AG04449 (cell line): ENCODE data around the gene ATP2B1.
A peak's percentile ranks its signal among the peaks of the same experiment; 100 is the strongest.

Experiments used
- CTCF ChIA-PET: fragments of 350-600 bp; formaldehyde crosslinking; extraction: SDS; loops from one replicate; lab custom pipeline; 2021; ENCODE audit warnings: antibody characterized with exemption; lab: Yijun Ruan, JAX
- POLR2A ChIA-PET: fragments of 400-600, 350-600 bp; formaldehyde crosslinking; extraction: SDS; loops from one replicate; lab custom pipeline; 2020; ENCODE audit warnings: antibody characterized with exemption, inconsistent platforms; lab: Yijun Ruan, JAX
- DNase-seq: peaks from one replicate; pipeline ENCODE4 v3.0.0-alpha.2; 2010; ENCODE audit warnings: low read depth, low spot score
- H3K4me3 ChIP-seq: 2 replicates; pipeline ENCODE4 v1.5.1; 2011; ENCODE audit warnings: low read depth, mild to moderate bottlenecking, control low read depth, low read length
- TF ChIP-seq, protein P1 (sequence below): IDR thresholded peaks from one replicate; pipeline ENCODE4 v1.5.1; 2011; ENCODE audit warnings: mild to moderate bottlenecking, moderate library complexity, low read length, control low read depth, inconsistent platforms; ENCODE audit not compliant: insufficient read depth; ENCODE audit errors: missing control alignments

ATP2B1 gene

GRCh38 chr12:89733579-89734201, 25.1 kb upstream of the ATP2B1 start:
- TF ChIP-seq, protein P1, sequence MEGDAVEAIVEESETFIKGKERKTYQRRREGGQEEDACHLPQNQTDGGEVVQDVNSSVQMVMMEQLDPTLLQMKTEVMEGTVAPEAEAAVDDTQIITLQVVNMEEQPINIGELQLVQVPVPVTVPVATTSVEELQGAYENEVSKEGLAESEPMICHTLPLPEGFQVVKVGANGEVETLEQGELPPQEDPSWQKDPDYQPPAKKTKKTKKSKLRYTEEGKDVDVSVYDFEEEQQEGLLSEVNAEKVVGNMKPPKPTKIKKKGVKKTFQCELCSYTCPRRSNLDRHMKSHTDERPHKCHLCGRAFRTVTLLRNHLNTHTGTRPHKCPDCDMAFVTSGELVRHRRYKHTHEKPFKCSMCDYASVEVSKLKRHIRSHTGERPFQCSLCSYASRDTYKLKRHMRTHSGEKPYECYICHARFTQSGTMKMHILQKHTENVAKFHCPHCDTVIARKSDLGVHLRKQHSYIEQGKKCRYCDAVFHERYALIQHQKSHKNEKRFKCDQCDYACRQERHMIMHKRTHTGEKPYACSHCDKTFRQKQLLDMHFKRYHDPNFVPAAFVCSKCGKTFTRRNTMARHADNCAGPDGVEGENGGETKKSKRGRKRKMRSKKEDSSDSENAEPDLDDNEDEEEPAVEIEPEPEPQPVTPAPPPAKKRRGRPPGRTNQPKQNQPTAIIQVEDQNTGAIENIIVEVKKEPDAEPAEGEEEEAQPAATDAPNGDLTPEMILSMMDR = no peak
- H3K4me3 ChIP-seq = no peak overlapping the region
- peak; percentile 84 for DNase-seq
- CTCF ChIA-PET = no interaction called here
- POLR2A ChIA-PET = interaction anchor here (0.8 to 2.7 kb wide), 4 partner anchors 23 to 358 kb away, joined by 3 to 17 read pairs (median 4); partner anchors contain the start of gene ATP2B1

GRCh38 chr12:89732522-89732921, 23.9 kb upstream of the ATP2B1 start:
- no peak for DNase-seq
- POLR2A ChIA-PET = interaction anchor here (2.7 kb wide), 1 partner anchor 23 kb away, joined by 17 read pairs; the partner anchor contains the start of gene ATP2B1
- H3K4me3 ChIP-seq = no peak overlapping the region
- CTCF ChIA-PET = no interaction called here
- TF ChIP-seq, protein P1 = no peak

DNA sequence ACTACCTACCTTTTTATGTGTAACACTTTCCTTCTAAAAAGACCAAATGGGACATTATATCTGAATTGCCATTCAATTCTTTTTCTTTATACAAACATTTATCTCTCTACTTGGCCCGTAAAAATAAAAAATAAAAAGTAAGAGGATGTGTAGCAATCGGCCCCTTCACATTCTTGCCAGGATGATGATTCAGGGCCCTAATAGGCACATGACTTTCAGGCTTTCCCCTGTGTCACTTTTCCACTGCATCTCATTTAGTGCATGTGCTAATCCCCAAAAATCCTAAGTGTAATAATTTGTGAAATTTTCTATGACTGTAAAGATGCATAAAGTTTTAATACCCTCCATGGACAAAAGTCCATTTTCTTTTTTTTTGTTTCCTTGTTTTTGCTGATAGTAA, 23.0 kb upstream of the ATP2B1 start:
- ChIA-PET CTCF (no interaction called here), POLR2A (no interaction called here)
- TF ChIP-seq, protein P1 = no peak
- no peak overlapping the region for H3K4me3 ChIP-seq
- no peak for DNase-seq

DNA sequence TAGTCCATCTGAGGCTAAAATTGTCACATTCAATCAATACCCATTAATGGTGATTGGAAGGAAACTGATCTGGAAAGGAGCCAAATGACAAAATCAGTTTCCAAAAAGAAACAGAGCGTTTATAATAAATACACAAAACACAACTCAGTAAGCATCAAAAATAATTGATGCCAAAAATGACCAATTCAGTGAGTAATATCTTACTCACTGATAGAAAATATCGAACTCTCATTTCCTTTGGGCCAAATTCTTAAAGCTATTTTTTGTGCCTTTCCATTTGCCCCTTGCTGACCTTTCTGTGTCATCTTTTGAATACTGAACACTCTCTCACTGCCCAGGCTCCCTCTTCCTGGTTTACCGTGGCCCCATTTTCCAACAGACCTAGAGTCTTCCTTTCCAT, 22.5 kb upstream of the ATP2B1 start:
- H3K4me3 ChIP-seq = no peak overlapping the region
- TF ChIP-seq, protein P1 = no peak
- ChIA-PET CTCF (no interaction called here), POLR2A (no interaction called here)
- DNase-seq = no peak

DNA sequence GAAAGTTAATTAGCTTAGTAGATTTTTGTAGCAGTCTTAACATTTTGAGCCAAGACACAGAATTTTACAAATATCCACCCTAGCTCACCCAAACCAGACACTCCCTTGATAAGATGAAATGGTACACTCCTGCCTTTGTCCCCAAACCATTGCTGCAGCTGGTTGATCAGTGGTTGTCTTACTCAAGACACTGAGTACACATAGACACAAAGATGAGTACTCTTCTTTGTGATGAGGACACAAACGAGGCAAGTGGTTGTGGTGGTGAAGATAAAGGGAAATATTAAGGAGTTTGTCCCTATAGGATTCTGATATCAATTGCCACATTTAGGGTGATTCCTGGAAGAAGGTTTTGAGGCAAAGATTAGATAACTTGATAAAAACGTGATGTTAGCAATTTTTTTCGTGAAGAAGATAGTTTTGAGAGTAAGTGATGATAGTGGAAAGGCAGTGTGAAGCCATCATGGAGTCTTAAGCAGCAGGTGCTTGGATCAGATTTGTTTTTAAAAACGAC, 21.4 kb upstream of the ATP2B1 start:
- POLR2A ChIA-PET = no interaction called here
- CTCF ChIA-PET = no interaction called here
- no peak overlapping the region for H3K4me3 ChIP-seq
- no peak for DNase-seq
- TF ChIP-seq, protein P1 = no peak

GRCh38 chr12:89723276-89723675, 14.6 kb upstream of the ATP2B1 start:
- H3K4me3 ChIP-seq = no peak overlapping the region
- no peak for DNase-seq
- CTCF ChIA-PET = no interaction called here
- TF ChIP-seq, protein P1 = no peak
- POLR2A ChIA-PET = interaction anchor here (1.5 kb wide), 1 partner anchor 13 kb away, joined by 5 read pairs; no protein-coding TSS in a partner anchor
